GM18907 (cell line): Measurements from ENCODE around the gene CFAP90.

Source experiments
- ATAC-seq: cut with Tn5 transposase; IDR thresholded peaks from one replicate; pipeline ENCODE4 v1.9.1; 2021; ENCODE audit warnings: mild to moderate bottlenecking, moderate library complexity; ENCODE audit not compliant: unreplicated experiment

CFAP90 gene

DNA sequence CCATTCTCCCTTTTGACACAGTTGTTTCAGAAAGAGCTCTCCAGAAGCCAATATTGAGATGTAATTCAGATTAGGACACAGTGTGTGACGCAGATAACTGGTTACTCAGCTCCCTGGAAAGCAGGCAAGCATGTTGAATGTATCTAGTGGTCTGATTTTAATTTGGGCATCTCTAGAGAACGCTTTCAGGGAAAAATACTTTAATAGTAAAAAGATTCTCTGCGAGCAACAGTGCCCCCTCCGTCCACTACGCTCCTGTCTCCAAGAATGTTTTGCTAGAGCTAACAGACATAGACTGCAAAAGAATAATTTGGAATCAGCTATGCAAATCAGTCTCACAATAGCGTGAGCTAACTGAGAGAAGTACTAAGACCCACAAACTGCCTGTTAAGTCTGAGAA, 23.3 kb downstream of the CFAP90 start:
- ATAC-seq = no peak

DNA sequence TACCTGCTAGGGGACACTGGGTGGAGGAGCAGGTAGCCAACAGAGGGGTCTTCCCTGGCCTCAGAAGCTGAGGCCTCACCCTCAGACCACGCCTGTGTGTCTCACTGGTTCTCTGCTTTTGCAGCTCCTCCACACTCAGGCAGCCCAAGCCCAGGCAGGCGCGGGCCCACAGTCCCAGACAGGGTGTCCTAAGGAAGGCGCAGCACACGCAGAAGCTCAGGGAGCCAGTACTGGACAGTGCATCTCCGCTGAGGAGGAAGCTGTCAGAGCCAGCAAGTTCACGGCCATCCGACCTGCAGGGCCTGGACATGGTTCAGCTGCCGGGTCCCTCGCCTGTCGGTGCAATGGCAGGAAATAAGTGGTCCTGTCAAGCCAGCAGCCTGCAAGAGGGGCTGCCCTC, 25.3 kb downstream of the CFAP90 start:
- ATAC-seq = no peak

DNA sequence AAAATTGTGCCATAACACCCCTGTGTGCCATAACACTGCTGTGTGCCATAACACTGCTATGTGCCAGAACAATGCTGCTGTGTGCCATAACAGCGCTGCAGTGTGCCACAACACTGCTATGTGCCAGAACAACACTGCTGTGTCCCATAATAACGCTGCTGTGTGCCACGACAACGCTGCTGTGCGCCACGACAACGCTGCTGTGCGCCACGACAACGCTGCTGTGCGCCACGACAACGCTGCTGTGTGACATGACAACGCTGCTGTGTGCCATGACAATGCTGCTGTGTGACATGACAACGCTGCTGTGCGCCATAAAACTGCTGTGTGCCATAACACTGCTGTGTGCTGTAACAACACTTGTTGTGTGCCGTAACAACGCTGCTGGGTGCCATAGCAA, 25.9 kb downstream of the CFAP90 start:
- ATAC-seq = no peak

DNA sequence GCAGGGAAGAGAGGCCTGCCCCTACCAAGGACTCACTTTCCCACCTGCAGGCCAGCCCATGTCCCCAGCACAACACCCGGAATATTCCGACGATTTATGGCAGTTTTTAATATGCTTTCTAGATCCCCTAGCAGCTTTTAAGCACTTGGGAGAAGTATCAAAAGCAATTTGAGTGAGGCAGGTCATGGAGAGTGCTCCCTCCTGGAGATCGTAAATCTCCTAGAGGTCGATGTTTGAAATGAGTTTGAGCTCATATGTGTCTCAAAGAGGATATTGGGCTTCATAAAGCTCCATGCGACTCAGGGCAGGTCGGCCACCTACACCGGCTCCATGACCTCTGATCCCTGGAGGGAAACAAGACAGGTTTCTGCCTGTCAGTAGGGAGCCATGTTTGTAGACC, 27.3 kb downstream of the CFAP90 start:
- ATAC-seq = no peak

DNA sequence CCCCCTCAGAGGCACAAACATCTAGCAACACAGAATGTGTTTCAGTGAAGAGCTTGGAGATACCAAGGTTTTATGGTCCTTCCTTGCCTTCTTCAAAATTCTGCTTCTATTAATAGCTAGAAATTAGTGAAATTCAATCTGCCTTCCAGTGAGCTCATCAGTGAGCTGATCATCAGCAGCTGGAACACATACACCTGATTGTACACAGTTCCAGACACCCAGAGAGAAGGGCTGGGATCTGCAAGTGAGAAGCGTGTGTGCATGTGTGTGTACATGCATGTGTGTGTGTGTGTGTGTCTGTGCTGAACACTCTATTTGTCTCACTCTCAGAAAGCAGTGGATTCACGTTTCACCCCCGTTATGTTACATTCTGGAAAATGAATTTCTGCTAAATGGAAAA, 28.5 kb downstream of the CFAP90 start:
- no peak for ATAC-seq

DNA sequence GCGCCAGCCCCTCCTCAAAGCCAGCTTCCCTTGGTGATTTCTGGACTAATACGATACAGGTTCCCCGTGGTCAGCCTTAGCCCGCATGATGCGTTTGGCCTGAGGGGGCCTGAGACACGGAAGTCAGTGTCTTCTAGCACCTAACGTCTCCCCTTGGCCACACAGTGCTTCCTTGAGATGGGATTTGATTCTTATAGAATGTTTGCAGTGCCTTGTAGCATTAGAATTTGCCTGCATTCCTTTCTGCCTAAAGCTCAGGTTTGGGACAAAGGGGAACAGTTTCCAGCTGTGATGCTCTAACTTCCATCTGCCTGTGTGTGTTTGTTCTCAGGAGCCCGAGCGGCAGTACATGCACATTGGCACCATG, 34.4 kb downstream of the CFAP90 start:
- peak; percentile 18 for ATAC-seq

DNA sequence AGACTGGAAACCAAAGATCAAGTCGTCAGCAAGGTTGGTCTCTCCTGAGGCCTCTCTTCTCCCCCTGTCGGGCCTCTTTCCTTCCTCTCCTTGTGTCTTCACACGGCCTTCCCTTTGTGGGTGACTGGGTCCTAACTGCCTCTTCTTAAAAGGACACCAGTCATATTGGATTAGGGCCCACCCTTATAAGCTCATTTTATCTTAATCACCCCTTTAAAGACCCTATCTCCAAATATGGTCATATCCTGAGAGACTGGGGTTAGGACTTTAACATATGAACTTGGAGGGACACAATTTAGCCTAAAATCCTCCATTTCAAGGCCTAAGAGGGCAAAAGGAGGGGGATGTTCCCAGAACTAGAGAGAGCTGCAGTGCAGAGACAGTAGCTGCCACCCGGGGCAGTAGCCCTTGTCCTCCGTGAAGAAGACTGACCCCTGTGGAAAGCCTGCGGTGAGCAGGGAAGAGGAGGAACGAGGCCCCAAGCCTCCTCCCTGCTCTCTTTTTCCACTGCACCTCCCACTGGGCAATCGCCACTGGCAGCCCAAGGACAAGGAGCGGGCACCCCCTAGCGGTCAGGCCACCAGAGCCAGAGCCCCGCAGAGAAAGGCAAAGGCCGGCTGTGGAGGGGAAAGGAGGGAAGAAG, 34.9 kb downstream of the CFAP90 start:
- peak; percentile 96 for ATAC-seq

DNA sequence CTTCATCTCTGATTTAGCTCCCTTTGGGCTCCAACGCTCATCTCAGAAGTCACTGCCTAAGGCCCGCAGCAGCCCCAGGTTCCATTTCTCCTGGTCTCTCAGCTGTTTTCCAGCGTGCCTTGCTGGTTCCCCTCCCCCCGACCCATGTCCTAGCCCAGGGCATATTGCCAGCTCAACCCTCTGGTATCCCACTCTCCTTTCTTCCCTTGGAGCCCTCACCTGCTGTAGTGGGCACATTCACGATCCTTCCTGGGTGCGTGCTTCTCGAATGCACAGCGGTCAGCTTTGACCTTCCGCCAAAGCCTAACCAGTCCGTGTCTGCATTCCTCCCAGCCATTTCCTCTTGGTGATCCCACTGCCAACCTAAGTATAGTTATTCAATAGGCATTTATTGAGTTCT, 36.1 kb downstream of the CFAP90 start:
- no peak for ATAC-seq

DNA sequence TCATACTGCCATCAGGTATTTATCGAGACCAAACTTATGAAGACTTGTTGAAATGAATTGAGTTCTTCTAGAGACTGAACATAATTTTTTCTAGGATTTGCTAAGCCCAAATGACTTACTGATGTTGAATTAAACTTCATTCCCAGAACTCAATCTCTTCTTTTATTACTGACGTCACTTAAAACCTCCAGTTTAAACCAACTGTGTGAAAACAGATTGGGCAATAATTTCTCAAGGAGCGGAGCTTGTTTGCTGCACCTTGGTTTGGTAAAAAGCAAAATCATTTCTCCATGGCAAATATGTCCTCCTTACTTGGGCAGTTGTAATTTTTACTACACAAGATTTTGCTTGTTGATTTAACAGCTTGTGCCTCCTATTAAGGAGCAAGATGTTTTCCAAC, 37.4 kb downstream of the CFAP90 start:
- no peak for ATAC-seq

DNA sequence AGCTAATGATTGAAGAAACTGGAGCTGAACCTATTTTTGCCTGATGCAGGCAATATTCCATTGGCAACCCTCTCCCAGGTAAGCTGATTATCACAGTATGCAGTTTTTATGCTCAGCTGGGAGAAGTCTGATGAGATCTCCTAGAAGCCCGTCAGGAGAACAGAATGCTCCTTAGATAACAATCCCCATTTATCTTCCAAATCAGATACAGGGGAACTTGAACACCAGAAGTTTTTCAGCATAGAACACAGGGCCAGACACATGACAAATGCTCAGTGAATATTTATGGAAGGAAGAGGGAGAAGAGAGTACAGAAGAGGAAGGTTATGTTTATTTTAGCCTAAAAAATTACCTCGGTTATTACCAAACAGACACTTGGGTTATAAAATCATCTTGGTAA, 37.9 kb downstream of the CFAP90 start:
- ATAC-seq = no peak

DNA sequence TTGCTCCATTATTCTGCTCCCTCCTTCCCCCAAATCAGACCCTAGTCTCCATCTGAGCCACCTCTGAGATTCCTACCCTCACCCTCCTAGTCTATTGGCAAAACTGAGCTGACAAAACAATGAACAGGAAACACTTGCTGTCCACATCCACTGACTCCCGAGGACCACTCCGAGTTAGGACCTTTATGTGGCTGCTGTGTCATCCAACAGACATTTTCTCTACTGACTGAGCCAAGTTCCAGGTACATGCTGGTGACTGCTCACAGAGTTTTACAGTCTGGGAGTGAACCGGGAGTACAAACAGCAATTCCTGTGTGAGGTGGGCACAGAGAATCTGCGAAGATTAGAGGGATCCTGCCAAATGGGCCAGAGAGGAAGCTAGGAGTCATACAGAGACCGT, 39.2 kb downstream of the CFAP90 start:
- no peak for ATAC-seq

DNA sequence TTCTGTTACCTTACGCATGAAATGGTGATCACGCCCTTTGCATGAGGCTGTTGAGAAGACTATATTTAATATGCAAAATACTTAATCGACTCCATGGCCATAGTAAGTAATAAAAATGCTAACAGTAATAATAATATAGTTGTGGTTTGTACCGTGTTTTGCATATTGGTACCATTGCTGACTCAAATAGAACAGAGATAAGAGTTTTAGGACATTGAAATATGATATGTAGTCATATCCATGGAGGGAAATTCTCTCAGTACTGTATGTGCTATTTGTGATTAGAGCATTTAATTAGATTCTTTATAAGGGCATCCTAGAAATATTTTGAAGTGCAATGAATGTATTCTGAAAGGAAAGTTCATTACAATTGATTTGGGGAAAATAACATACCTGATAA, 41.9 kb downstream of the CFAP90 start:
- no peak for ATAC-seq

DNA sequence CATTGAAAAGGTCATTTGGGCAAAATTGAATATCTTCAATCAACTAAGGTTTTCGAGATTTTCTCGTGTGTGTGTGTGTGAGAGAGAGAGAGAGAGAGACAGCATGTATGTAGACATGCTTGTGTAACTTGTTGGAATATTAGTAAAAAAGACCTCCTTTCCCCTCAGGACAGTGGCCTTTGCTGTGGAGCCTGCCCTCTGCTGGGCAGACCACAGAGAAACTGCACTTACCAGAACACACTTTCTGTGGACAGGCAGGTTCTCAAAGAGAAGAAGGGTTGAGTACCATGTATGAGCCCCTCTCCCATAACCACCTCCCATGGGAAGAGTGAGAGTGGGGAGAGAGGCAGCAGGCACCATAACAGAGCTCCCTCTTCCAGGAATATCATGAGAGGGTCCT, 45.6 kb downstream of the CFAP90 start:
- no peak for ATAC-seq

DNA sequence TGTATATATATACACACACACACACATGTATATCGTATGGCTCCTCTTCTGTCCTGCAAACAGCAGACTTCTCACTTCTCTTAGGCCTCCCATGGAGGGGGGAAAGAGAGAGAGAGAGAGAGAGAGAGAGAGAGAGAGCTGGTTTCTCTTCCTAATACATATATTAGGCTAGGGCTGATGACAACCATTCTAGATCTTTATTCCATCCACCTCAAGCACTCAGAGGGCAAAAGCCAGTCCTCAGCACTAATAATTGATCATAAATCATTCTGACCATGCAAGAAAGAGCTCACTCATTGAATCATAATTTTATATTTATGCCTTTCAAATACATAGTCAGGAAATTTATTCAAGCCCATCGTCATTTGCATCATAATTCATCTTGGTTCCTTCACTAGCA, 47.0 kb downstream of the CFAP90 start:
- ATAC-seq = no peak

DNA sequence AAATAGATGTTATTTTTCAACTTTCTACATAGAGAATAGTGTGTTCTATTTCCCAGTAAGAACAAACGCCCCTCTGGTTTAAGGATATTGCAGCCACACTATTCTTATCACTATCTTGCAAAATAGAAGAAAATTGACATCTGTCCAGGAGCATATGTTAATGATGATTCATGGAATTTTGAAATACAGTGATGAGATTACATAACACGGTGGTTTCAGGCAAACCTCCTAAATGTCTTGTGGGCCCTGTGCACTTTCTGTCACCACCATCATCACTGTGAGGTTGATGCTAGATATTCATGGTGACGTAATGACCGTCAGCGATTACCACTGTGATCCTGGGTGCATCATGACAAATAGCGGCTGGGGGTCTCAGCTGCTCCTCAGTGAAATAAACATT, 48.1 kb downstream of the CFAP90 start:
- ATAC-seq = no peak

DNA sequence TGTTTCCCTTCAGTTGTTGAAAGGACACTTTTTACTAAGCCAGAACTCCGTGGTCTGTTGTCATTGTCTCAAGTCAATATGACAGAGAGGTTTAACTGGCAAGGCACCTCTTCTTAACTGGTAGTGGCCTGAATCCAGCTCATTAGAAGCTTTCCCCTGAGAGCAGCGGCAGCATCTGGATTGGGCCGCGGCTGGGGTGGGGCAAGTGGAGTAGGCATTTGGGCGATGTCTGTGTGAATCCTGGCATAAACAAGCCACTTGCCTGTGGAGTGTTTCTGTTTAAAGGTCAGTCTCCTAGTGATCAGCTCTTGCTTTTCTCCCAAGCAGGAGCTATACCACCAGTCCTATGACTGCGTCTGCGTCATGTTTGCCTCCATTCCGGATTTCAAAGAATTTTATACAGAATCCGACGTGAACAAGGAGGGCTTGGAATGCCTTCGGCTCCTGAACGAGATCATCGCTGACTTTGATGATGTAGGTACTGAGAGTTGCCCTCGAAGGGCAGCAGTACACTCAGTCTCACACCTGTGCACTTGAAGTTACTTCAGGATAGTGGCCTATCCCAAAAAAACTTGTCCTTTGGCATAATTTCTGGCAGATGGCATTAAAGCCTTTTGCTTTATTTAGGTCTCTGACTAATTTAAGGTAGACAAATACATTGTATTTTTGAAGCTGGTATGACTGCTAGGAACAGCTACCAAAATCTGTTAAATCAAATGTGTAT, 48.9 kb downstream of the CFAP90 start:
- no peak for ATAC-seq

DNA sequence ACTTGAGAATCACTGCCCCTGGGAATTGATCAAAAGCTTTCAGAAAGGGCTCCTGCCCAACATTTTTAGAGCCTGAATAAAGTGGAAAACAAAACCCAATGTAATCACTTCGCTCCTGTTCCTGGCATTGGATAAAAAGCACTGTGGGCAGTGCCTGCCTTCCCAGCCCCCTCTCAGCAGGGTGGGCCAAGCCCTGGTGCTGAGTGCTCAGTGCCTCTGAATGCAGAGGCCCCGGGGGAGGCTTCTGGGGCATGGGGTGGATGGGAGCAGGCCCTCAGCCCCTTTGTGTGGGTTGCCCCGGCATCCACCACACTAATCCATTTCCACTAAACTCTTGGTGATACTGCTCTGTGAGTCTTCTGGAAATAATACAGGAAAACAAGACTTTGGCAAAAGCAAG, 55.6 kb downstream of the CFAP90 start:
- ATAC-seq = no peak

DNA sequence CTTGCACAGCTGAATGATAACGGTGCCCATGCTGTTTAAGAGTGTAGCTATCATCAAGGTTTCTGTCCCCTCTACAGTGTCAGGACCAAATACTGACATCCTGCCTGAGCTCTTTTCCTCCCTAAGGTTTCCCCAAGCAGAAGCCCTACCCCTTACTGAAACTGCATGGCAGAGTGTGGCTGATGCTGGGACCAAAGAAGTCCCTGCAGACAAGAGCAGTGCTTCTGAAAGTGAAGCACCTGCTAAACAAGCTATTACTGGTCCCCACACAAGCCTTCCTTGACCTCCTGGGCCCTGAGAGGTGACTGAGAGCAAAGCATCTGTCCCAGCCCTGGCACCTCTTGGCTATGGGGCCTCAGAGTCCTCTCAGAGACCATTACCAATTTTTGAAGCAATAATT, 56.1 kb downstream of the CFAP90 start:
- ATAC-seq = peak; percentile 48

DNA sequence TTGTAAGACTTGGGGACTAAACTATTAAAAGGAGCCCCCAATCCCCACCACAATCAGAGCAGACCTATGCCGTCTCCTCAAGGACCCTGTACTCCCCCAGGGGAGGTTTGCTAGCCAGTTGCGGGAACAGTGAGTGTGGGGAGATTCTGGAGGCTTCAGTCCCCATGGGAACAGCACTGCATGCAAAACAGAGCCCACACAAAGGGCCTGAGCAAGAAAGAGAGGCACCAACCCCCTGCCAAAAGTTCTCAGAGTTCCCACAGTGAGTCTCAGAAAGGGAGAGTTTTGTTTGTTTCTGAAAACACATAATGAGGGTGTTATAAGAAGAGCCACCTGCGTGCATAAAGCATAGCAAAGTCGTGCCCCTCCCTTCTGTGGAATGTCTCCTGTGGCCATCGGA, 56.6 kb downstream of the CFAP90 start:
- ATAC-seq = peak; percentile 90

DNA sequence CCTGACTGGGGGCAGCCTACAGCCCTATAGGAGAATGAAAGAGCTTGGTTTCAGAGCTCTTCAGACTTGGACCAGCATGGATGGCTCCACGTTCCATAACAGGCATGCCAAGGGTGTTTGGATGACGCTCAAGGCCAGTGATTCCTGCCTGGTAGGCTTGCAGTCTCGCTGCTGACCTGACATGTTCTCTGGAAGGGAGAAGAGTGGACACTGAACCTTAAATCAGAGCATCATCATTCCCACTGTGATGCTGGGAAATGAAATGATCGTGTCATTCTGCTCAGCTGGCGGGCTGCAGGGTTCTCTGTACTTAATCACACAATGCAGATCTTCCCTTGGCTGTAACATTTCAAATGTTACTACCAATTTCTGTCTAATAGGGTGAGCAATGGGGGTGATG, 57.0 kb downstream of the CFAP90 start:
- ATAC-seq = peak; percentile 11

DNA sequence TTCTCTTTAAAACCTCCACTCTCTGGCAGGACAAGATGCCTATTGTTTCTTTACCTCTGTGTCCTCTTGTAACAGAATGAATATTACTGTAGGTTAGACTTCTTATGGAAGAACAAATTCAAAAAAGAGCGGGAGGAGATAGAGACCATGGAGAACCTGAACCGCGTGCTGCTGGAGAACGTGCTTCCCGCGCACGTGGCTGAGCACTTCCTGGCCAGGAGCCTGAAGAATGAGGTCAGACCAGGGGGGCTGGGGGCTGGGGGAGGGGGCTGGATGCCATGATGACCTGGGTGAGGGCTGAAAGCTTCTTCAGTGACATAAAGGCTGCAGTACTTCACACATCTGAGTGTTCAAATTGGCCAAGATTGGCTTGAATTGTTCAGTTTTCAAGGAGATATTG, 61.4 kb downstream of the CFAP90 start:
- ATAC-seq = no peak

DNA sequence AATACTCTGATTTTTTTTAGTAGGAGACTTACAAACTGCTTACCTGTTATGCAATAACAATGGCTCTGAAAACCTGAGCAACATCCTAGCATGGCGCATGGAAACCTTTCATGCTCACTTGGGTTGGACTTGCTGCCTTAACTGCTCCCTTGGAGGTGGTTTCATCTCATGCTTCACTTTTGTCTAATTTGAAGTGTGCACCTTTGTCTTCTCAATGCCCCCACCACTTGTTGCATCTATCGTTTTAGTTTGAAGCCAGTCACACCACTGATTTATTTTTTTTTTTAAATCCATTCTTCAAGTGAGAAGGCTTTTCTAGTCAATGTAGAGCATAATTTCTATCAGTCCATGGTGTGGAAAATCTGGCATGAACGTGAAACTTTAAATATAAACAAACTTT, 63.2 kb downstream of the CFAP90 start:
- no peak for ATAC-seq
